HUES64 (cell line): ENCODE results near the gene GRM8.

Source experiments
- H3K27ac ChIP-seq: 2 replicates; pipeline ENCODE4 v1.7.0; 2013; ENCODE audit warnings: low read depth, low read length, inconsistent platforms
- H3K27me3 ChIP-seq: 2 replicates; pipeline ENCODE4 v1.6.1; 2013; ENCODE audit warnings: mild to moderate bottlenecking, low read length; ENCODE audit not compliant: insufficient read depth
- H3K36me3 ChIP-seq: 2 replicates; pipeline ENCODE4 v1.6.1; 2013; ENCODE audit warnings: mild to moderate bottlenecking, low read length; ENCODE audit not compliant: insufficient read depth
- H3K4me1 ChIP-seq: 2 replicates; pipeline ENCODE4 v1.6.1; 2013; ENCODE audit warnings: mild to moderate bottlenecking, low read length, moderate library complexity; ENCODE audit not compliant: insufficient read depth
- H3K4me3 ChIP-seq: 2 replicates; pipeline ENCODE4 v1.5.1; 2013; ENCODE audit warnings: mild to moderate bottlenecking, low read length, moderate library complexity
- H3K9ac ChIP-seq: 2 replicates; pipeline ENCODE4 v1.6.1; 2013; ENCODE audit warnings: mild to moderate bottlenecking, low read depth, low read length
- H3K9me3 ChIP-seq: 2 replicates; pipeline ENCODE4 v1.6.1; 2013; ENCODE audit warnings: low read depth, low read length; ENCODE audit not compliant: insufficient read depth
- WGBS: fragments of 150-250, 120-280 bp; methylation state at CpG from one replicate; pipeline ENCODE4 v1.1.7; 2013; ENCODE audit warnings: missing lambda C conversion rate; 5-methylcytosine and 5-hydroxymethylcytosine counted together

GRM8 gene

GRCh38 chr7:127230192-127230925 lies 22.4 kb downstream of the GRM8 start:
- Histone ChIP-seq H3K4me1 (peaks cover 9% of the 10 kb centered on the region; the same call in 1 of the 2 replicates), H3K9ac (no peak overlapping the region), H3K4me3 (no peak overlapping the region), H3K27me3 (no peaks in the 10 kb centered on the region), H3K9me3 (no peaks in the 10 kb centered on the region), H3K36me3 (no peaks in the 10 kb centered on the region), H3K27ac (no peak overlapping the region)
- 93% methylated on average over 3 of the region's 3 CpGs for WGBS

DNA sequence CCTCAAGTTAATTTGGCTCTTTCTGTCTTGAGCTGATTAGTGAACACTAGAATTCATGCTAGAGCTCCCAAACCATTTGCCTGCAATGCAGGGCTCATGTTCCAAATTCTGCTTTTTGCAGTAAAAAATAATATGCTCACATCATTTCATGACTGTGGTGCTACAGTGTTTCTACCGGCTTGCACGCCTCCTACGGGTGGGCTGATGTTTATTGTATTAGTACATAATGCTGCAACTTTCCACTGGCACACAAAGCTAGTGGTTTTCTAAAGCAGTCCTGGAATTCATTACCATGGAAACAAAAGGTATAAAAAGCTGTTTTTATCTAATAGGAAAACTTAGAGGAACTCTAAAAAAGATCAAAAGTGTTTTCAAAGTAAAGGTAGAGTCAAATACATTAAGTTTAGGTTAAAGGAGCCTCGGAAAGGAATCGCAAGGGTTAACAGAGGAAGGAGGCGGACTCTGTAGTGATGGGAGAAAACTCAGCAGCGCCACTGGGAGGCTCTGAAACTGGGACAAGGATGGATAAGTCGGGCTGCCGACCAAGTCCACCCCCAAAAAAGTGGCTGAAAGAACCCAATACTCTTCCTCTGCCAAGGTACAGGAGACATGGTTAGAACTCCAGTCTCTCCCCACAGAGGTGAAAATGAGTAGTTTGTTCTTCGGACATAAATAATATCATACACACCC lies 25.9 kb downstream of the GRM8 start:
- H3K36me3 ChIP-seq: no peaks in the 10 kb centered on the region
- peaks cover 9% of the 10 kb centered on the region; the same call in 1 of the 2 replicates for H3K4me1 ChIP-seq
- no peak overlapping the region for H3K27ac ChIP-seq
- H3K9ac ChIP-seq: no peak overlapping the region
- no peak overlapping the region; the same call in 1 of the 2 replicates for H3K4me3 ChIP-seq
- H3K27me3 ChIP-seq: no peaks in the 10 kb centered on the region
- no peaks in the 10 kb centered on the region for H3K9me3 ChIP-seq
- WGBS: 50% methylated on average over 7 of the region's 10 CpGs

DNA sequence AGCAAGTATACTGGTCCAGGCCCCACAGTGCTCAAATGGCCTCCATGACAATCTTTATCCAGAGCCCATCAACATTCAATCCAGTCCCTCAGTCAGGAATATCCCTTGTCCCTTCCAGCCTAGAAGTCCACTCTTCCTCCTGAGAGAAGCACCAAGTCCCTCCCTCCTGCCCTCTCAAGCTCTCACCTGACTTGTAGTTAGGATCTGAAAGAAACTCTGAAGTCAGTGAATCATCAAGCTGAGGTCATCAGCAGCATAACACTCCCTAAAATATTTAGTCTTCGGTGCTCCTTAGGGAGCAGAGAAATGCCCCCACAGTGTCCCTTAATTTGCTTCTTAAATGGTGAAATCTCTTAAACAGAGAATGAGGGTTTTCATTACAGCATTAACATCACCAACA lies 31.0 kb downstream of the GRM8 start:
- H3K9me3 ChIP-seq: no peaks in the 10 kb centered on the region
- no peak overlapping the region for H3K27ac ChIP-seq
- H3K36me3 ChIP-seq: no peaks in the 10 kb centered on the region
- H3K4me1 ChIP-seq: peaks cover 6% of the 10 kb centered on the region; the same call in 1 of the 2 replicates
- no peak overlapping the region for H3K4me3 ChIP-seq
- H3K9ac ChIP-seq: no peak overlapping the region
- H3K27me3 ChIP-seq: no peaks in the 10 kb centered on the region
- WGBS: 100% methylated on average over 1 of the region's 1 CpG

- WGBS: 94% methylated on average over 4 of the region's 4 CpGs
- peaks cover 5% of the 10 kb centered on the region for H3K4me1 ChIP-seq
These were observed 37.6 kb downstream of the GRM8 start for GRCh38 chr7:127214956-127215718.

GRCh38 chr7:127209886-127210285 lies 42.9 kb downstream of the GRM8 start:
- Histone ChIP-seq H3K9me3 (no peaks in the 10 kb centered on the region), H3K4me3 (no peak overlapping the region), H3K4me1 (no peaks in the 10 kb centered on the region), H3K27ac (no peak overlapping the region), H3K27me3 (no peaks in the 10 kb centered on the region), H3K36me3 (no peaks in the 10 kb centered on the region), H3K9ac (no peak overlapping the region)
- 88% methylated on average over 2 of the region's 2 CpGs for WGBS

More at GRCh38 chr7:127214956-127215718, 37.6 kb downstream of the GRM8 start:
- no peak overlapping the region for H3K27ac ChIP-seq
- H3K36me3 ChIP-seq: no peaks in the 10 kb centered on the region
- no peaks in the 10 kb centered on the region for H3K9me3 ChIP-seq
- H3K9ac ChIP-seq: no peak overlapping the region
- H3K4me3 ChIP-seq: no peak overlapping the region
- no peaks in the 10 kb centered on the region for H3K27me3 ChIP-seq

GRCh38 chr7:127208860-127209259 lies 43.9 kb downstream of the GRM8 start:
- no peaks in the 10 kb centered on the region for H3K36me3 ChIP-seq
- H3K27me3 ChIP-seq: no peaks in the 10 kb centered on the region
- WGBS: 97% methylated on average over 3 of the region's 3 CpGs

GRCh38 chr7:127208351-127208750 lies 44.4 kb downstream of the GRM8 start:
- no peaks in the 10 kb centered on the region for H3K9me3 ChIP-seq
- no peak overlapping the region for H3K9ac ChIP-seq
- H3K36me3 ChIP-seq: no peaks in the 10 kb centered on the region
- H3K4me1 ChIP-seq: no peaks in the 10 kb centered on the region
- 93% methylated on average over 3 of the region's 3 CpGs for WGBS
- no peak overlapping the region for H3K4me3 ChIP-seq
- no peaks in the 10 kb centered on the region for H3K27me3 ChIP-seq
- H3K27ac ChIP-seq: no peak overlapping the region

More at GRCh38 chr7:127208860-127209259, 43.9 kb downstream of the GRM8 start:
- H3K4me3 ChIP-seq: no peak overlapping the region
- H3K4me1 ChIP-seq: no peaks in the 10 kb centered on the region
- no peaks in the 10 kb centered on the region for H3K9me3 ChIP-seq
- no peak overlapping the region for H3K9ac ChIP-seq
- no peak overlapping the region for H3K27ac ChIP-seq

DNA sequence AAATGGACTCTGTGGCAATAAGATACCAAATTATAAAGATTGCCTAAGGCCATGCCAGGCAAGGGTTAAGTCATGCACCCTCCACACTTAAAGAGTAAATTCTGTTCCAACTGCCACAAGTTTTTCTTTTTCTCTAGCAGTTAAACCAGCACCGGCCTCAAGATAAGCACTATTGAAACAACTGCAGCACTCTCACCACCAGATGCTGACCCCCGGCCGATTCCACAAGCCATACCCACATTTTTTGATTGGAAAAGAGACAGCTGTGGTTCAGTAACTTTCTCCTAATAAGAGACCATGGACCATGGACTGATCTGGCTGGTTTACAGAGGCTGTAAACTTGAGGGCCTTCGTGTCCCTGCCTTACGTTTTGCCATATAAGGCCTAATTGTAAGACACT lies 44.9 kb downstream of the GRM8 start:
- H3K27me3 ChIP-seq: no peaks in the 10 kb centered on the region
- H3K27ac ChIP-seq: no peak overlapping the region
- H3K9me3 ChIP-seq: no peaks in the 10 kb centered on the region
- H3K4me3 ChIP-seq: no peak overlapping the region
- H3K36me3 ChIP-seq: no peaks in the 10 kb centered on the region
- H3K4me1 ChIP-seq: no peaks in the 10 kb centered on the region
- H3K9ac ChIP-seq: no peak overlapping the region
- 90% methylated on average over 5 of the region's 5 CpGs for WGBS

GRCh38 chr7:127207230-127207629 lies 45.5 kb downstream of the GRM8 start:
- H3K36me3 ChIP-seq: no peaks in the 10 kb centered on the region
- no peaks in the 10 kb centered on the region for H3K9me3 ChIP-seq
- H3K27me3 ChIP-seq: no peaks in the 10 kb centered on the region
- 100% methylated on average over 3 of the region's 4 CpGs for WGBS
- no peaks in the 10 kb centered on the region for H3K4me1 ChIP-seq
- H3K27ac ChIP-seq: no peak overlapping the region
- H3K9ac ChIP-seq: no peak overlapping the region
- no peak overlapping the region for H3K4me3 ChIP-seq

GRCh38 chr7:127194571-127194970 lies 58.2 kb downstream of the GRM8 start:
- no peaks in the 10 kb centered on the region for H3K9me3 ChIP-seq
- WGBS: no CpG with 5 or more reads among the region's 2 CpGs

DNA sequence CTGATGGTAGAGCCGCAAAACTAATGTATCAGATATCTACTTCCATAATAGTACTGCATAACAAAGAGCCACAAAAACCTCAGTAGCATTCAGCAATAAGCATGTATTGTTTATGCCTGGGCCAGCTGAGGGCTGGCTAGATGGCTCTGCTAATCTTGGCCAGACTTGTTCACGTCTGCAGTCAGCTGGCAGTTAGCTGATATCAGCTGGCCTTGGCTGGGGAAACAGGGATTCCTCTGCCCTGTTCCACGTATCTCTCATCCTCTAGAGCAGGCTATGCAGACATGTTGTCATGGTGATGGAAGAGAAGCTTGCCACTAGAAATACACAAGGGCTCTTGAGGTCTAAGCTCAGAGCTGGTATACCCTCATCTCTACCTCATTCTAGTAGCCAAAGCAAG lies 62.9 kb downstream of the GRM8 start:
- Histone ChIP-seq H3K27me3 (no peaks in the 10 kb centered on the region), H3K36me3 (no peaks in the 10 kb centered on the region), H3K9ac (no peak overlapping the region), H3K4me3 (no peak overlapping the region), H3K4me1 (peaks cover 15% of the 10 kb centered on the region; the same call in 1 of the 2 replicates), H3K27ac (no peak overlapping the region), H3K9me3 (no peaks in the 10 kb centered on the region)
- WGBS: 92% methylated on average over 3 of the region's 3 CpGs

More at GRCh38 chr7:127194571-127194970, 58.2 kb downstream of the GRM8 start:
- Histone ChIP-seq H3K4me1 (peaks cover 11% of the 10 kb centered on the region), H3K36me3 (no peaks in the 10 kb centered on the region), H3K27ac (no peak overlapping the region), H3K9ac (no peak overlapping the region), H3K27me3 (no peaks in the 10 kb centered on the region), H3K4me3 (no peak overlapping the region)
